Activated CD4-positive, alpha-beta T cell treated with anti-CD3 and anti-CD28 coated beads, Interleukin-2, amount 10 ng/mL, durations not matched to agents 7 days and 5 days (primary cell): ENCODE measurements around the gene POMZP3. TPM values are rescaled to one million over a fixed set of nuclear protein-coding genes. Genes with fewer than 3 reads are reported as not detected.
A peak's percentile ranks its signal among the peaks of the same experiment; 100 is the strongest.
"Not testable (repeated sequence)": the region's sequence is repeated elsewhere in the genome, so short reads cannot be mapped to it uniquely, and the experiment has no call there.

Source experiments
- CTCF ChIA-PET: fragments of 350-600 bp; sonication (Branson Sonifier 250); formaldehyde crosslinking; loops from one replicate; lab custom pipeline; 2021; ENCODE audit warnings: antibody characterized with exemption; lab: Charles Lee
- POLR2A ChIA-PET: fragments of 350-600 bp; sonication (Branson Sonifier 250); formaldehyde crosslinking; loops from one replicate; lab custom pipeline; 2021; ENCODE audit warnings: antibody characterized with exemption; lab: Charles Lee
- DNase-seq: peaks from one replicate; pipeline ENCODE4 v3.0.0-alpha.2; 2020
- H3K27ac Mint-ChIP-seq: one replicate; pipeline ENCODE4 v1.8.0; 2021; ENCODE audit warnings: mild to moderate bottlenecking, moderate library complexity, mixed read lengths
- H3K27me3 Mint-ChIP-seq: one replicate; pipeline ENCODE4 v1.8.0; 2021; ENCODE audit warnings: mixed read lengths
- H3K36me3 Mint-ChIP-seq: one replicate; pipeline ENCODE4 v1.8.0; 2021; ENCODE audit warnings: low read depth, mixed read lengths
- H3K4me1 Mint-ChIP-seq: one replicate; pipeline ENCODE4 v1.8.0; 2021; ENCODE audit warnings: mixed read lengths
- H3K4me3 Mint-ChIP-seq: one replicate; pipeline ENCODE4 v1.8.0; 2021; ENCODE audit warnings: mild to moderate bottlenecking, moderate library complexity, mixed read lengths
- H3K9me3 Mint-ChIP-seq: one replicate; pipeline ENCODE4 v1.8.0; 2021; ENCODE audit warnings: mixed read lengths
- total RNA-seq, 2 experiments: library from RNA; stranded (reverse); gene quantifications; one replicate each; pipeline ENCODE4 v1.2.3, GENCODE V29; 2021

Gene POMZP3
- 10 to 100 TPM; 11.3 to 12.4 TPM for total RNA-seq

DNA sequence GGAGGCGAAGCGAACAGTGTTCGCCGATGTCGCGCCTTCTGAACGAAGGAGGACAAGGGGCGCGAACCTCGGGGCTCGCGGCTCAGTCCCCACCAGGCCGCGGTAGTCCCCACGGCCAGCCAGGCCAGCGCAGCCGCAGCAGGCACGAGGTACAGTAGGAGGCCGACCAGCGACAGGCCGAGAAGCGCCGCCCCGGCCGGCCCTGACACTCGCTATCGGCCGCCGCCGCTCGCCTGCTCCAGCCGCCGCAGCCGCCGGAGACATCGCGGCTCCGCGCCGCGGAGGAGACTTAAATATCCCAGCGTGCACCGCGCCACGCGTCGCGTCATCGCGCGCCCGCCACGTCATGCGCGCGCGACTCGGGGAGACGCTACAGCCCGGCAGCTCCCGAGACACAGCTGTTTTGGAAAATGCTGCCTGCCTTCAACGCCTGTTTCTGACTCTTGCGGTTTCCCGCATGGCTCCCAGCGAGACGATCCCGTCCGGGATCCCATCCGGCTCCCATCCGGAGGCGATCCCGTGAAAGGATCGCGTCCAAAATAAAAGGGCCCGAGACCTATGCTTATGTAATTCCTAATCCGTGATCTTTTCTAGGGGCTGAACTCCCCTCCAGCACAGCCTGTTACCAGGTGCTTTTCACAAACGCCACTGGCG, at the start of gene POMZP3:
TSS of gene POMZP3 (minus strand) at position 291 of the 654 bp plus-strand sequence. CDS start 1,215 bp downstream, outside the sequence.
- Mint-ChIP-seq H3K4me3 (peak within 1 kb of the TSS; percentile 85), H3K27ac (peak within 1 kb of the TSS; percentile 95), H3K4me1 (peaks cover 10% of the 10 kb centered on the region), H3K36me3 (peaks cover 11% of the 10 kb centered on the region)
- H3K27me3 Mint-ChIP-seq, CTCF ChIA-PET, H3K9me3 Mint-ChIP-seq, POLR2A ChIA-PET: not testable (repeated sequence)
- peak; percentile 44 for DNase-seq

GRCh38 chr7:76675783-76676182, 48.7 kb upstream of the POMZP3 start:
- H3K36me3 Mint-ChIP-seq, H3K4me1 Mint-ChIP-seq, CTCF ChIA-PET, H3K4me3 Mint-ChIP-seq, H3K27ac Mint-ChIP-seq, DNase-seq, H3K9me3 Mint-ChIP-seq, POLR2A ChIA-PET: not testable (repeated sequence)
- peaks cover 13% of the 10 kb centered on the region for H3K27me3 Mint-ChIP-seq

DNA sequence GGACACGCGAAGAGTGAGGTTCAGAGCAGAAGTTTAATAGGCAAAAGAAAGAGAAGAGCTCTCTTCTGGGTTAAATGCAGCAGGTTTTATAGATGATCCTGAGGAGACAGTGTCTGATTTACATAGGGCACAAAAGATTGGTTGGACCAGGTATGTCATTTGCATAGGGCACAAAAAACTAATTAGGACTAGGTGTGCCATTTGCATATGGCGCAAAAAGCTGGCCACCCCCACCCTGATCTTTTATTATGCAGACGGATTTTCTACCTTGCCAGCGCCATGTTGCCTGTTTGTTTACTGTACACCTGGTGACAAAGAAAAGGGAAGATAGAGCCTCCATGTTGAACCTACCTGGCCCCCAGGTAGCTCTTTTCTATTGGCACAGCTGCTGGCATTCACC, 46.3 kb upstream of the POMZP3 start:
- H3K27ac Mint-ChIP-seq, DNase-seq, POLR2A ChIA-PET, H3K27me3 Mint-ChIP-seq, H3K4me1 Mint-ChIP-seq, H3K36me3 Mint-ChIP-seq, CTCF ChIA-PET, H3K9me3 Mint-ChIP-seq, H3K4me3 Mint-ChIP-seq: not testable (repeated sequence)

DNA sequence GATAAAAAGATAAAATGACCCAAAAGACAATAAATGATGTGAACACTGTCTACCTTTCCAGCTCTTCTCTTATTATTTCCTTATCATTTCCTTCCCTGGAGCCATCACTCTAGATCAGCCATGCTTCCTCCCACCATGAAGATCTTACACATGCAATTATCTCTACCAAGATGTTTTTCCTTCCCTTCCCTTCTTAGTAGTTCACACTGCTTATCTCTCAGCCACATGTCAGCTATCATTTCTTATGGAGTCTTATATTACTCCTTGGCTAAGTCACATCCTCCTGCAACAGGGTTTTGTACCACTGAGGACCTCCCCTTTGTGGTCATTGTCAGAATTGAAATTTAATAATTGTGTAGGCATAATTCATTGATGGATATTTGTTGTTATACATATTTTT, 32.1 kb upstream of the POMZP3 start:
- H3K9me3 Mint-ChIP-seq, DNase-seq, H3K27ac Mint-ChIP-seq, H3K36me3 Mint-ChIP-seq, CTCF ChIA-PET, POLR2A ChIA-PET, H3K4me3 Mint-ChIP-seq, H3K4me1 Mint-ChIP-seq: not testable (repeated sequence)
- peaks cover 12% of the 10 kb centered on the region for H3K27me3 Mint-ChIP-seq

- POLR2A ChIA-PET, H3K27ac Mint-ChIP-seq, H3K9me3 Mint-ChIP-seq, CTCF ChIA-PET, DNase-seq, H3K4me3 Mint-ChIP-seq, H3K4me1 Mint-ChIP-seq, H3K36me3 Mint-ChIP-seq: not testable (repeated sequence)
- peaks cover 12% of the 10 kb centered on the region for H3K27me3 Mint-ChIP-seq
Measured at GRCh38 chr7:76656425-76656824, 29.3 kb upstream of the POMZP3 start.

GRCh38 chr7:76642620-76643019, 15.5 kb upstream of the POMZP3 start:
- H3K27ac Mint-ChIP-seq, H3K4me1 Mint-ChIP-seq, CTCF ChIA-PET, H3K27me3 Mint-ChIP-seq, POLR2A ChIA-PET, H3K9me3 Mint-ChIP-seq, DNase-seq, H3K36me3 Mint-ChIP-seq, H3K4me3 Mint-ChIP-seq: not testable (repeated sequence)

- H3K27ac Mint-ChIP-seq, CTCF ChIA-PET, H3K9me3 Mint-ChIP-seq, H3K4me3 Mint-ChIP-seq, H3K4me1 Mint-ChIP-seq, H3K27me3 Mint-ChIP-seq, DNase-seq, POLR2A ChIA-PET, H3K36me3 Mint-ChIP-seq: not testable (repeated sequence)
Measured at GRCh38 chr7:76637061-76637691, 10.1 kb upstream of the POMZP3 start.

DNA sequence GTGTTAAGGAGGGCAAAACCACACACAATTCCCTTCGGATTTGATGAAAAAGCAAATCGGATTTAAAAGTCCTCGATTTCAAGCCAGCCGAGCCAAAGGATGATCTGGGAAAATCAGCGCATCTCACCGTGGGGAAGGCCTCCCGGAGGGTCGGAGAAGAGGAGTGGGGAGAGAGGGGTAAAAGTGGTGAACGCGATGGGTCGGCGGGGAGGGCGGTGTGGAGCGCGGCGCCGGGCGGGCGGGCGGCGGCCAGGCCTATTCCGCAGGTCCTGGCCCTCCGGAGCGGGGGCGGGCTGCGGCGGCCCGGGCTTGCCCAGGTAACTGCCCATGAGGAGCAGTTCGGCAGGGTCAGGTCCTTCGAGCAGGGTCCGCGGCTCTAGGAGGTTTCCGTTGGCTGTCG, 498 bp downstream of the POMZP3 start:
- H3K9me3 Mint-ChIP-seq, POLR2A ChIA-PET, CTCF ChIA-PET, H3K27me3 Mint-ChIP-seq: not testable (repeated sequence)
- H3K36me3 Mint-ChIP-seq: peaks cover 11% of the 10 kb centered on the region
- peak overlapping the region; percentile 90 for H3K27ac Mint-ChIP-seq
- peaks cover 10% of the 10 kb centered on the region for H3K4me1 Mint-ChIP-seq
- peak overlapping the region; percentile 85 for H3K4me3 Mint-ChIP-seq
- DNase-seq: peak; percentile 19

DNA sequence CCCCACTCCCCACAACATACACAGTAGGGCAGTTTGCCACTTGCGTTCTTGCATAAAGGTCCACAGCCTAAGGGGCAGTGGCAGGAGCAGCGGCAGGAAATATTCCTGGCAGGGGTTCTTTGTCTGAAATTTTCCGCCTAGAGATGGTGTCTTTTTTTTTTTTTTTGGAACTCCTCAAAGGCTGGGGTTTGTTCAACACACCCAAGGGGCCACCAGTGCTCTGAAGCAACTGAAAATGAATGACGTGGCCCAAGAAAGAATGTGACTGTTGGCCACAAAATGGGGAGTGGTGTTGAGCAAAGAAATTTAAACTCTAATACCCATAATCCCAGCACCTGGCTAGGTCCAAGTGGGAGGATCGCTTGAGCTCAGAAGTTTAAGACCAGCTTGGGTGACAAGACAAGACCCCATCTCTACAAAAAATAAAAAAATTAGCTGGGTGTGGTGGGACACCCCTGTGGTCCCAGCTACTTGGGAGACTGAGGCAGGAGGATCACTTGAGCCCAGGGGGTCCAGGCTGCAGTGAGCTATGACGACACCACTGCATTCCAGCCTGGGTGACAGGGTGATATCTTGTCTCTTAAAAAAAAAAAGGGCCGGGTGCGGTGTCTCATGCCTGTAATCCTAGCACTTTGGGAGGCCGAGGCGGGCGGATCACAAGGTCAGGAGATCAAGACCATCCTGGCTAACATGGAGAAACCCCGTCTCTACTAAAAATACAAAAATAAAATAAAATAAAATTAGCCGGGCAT, 7.5 kb downstream of the POMZP3 start:
- H3K27me3 Mint-ChIP-seq, H3K4me1 Mint-ChIP-seq, H3K4me3 Mint-ChIP-seq, CTCF ChIA-PET, DNase-seq, H3K36me3 Mint-ChIP-seq, H3K27ac Mint-ChIP-seq, H3K9me3 Mint-ChIP-seq, POLR2A ChIA-PET: not testable (repeated sequence)

GRCh38 chr7:76613783-76614182, 13.3 kb downstream of the POMZP3 start:
- H3K36me3 Mint-ChIP-seq, H3K27me3 Mint-ChIP-seq, H3K4me3 Mint-ChIP-seq, H3K27ac Mint-ChIP-seq, H3K9me3 Mint-ChIP-seq, H3K4me1 Mint-ChIP-seq, POLR2A ChIA-PET, CTCF ChIA-PET: not testable (repeated sequence)
- DNase-seq: peak; percentile 48

- H3K27me3 Mint-ChIP-seq, CTCF ChIA-PET, DNase-seq, H3K27ac Mint-ChIP-seq, H3K4me3 Mint-ChIP-seq, POLR2A ChIA-PET, H3K9me3 Mint-ChIP-seq, H3K36me3 Mint-ChIP-seq: not testable (repeated sequence)
- H3K4me1 Mint-ChIP-seq: peaks cover 12% of the 10 kb centered on the region
Measured at GRCh38 chr7:76612232-76612631, 14.8 kb downstream of the POMZP3 start.

DNA sequence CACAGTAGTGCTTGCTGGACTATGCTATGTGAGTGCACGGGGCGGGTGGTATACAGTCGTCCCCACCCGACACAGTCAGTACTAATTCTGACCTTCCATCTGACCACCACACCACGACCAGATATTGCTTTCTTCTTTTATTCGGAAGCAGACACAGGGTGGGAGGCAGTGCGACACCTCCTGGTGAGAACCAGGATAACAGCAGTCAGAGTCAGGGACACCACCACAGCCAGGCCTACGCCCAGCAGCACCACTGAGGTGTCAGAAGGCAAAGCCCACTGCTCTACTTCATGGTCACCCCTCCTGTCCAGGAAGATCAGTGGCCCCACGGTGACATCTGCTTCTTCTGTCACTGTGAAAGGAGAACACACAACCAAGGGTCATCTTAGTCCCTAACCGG, 17.2 kb downstream of the POMZP3 start:
- DNase-seq, H3K9me3 Mint-ChIP-seq, H3K27ac Mint-ChIP-seq, H3K27me3 Mint-ChIP-seq, POLR2A ChIA-PET, CTCF ChIA-PET, H3K4me3 Mint-ChIP-seq, H3K36me3 Mint-ChIP-seq: not testable (repeated sequence)
- H3K4me1 Mint-ChIP-seq: peaks cover 21% of the 10 kb centered on the region

- H3K27ac Mint-ChIP-seq, POLR2A ChIA-PET, CTCF ChIA-PET, DNase-seq, H3K36me3 Mint-ChIP-seq, H3K27me3 Mint-ChIP-seq, H3K4me3 Mint-ChIP-seq, H3K9me3 Mint-ChIP-seq: not testable (repeated sequence)
- H3K4me1 Mint-ChIP-seq: peaks cover 21% of the 10 kb centered on the region
Measured at GRCh38 chr7:76608469-76608868, 18.6 kb downstream of the POMZP3 start.
